Measurements from ENCODE around the gene FOXC1. TPM values are rescaled to one million over a fixed set of nuclear protein-coding genes. Genes with fewer than 3 reads are reported as not detected.

The FOXC1 gene
- under 1 TPM; 0.75 to 0.96 (median 0.79) TPM for total RNA-seq

DNA sequence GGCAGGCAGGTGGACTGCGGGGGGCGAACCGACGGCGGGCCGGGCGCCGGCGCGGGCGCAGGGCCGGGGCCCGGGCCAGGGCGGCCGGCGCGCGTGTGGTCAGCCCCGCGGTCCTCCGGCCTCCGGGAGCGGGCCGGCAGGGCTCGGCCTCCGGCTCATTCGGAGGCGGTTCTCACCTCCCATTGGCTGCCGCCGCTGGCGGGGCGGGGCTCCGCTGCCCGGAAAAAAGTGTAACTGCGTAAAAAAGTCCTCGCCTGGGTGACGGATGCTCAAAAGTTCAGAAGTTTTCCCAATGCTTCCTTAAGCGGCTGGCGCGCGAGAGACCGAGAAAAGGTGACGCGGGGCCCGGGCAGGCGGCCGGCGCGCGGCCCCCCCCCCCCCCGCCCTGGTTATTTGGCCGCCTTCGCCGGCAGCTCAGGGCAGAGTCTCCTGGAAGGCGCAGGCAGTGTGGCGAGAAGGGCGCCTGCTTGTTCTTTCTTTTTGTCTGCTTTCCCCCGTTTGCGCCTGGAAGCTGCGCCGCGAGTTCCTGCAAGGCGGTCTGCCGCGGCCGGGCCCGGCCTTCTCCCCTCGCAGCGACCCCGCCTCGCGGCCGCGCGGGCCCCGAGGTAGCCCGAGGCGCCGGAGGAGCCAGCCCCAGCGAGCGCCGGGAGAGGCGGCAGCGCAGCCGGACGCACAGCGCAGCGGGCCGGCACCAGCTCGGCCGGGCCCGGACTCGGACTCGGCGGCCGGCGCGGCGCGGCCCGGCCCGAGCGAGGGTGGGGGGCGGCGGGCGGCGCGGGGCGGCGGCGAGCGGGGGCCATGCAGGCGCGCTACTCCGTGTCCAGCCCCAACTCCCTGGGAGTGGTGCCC, at the start of gene FOXC1:
TSS of gene FOXC1 (plus strand) at position 268 of the 849 bp plus-strand sequence. CDS start at position 799, 531 bp downstream.
- Histone ChIP-seq H3K4me3 (peak within 1 kb of the TSS; percentile 33 to 66 (median 48)), H3K9me3 (no peaks in the 10 kb centered on the region), H3K27me3 (peaks cover 92% of the 10 kb centered on the region), H3K36me3 (no peaks in the 10 kb centered on the region), H3K27ac (peak within 1 kb of the TSS; percentile 62 to 71 (median 69)), H3K4me1 (peaks cover 10 to 61% (median 48%) of the 10 kb centered on the region in 4 donors)
- peak; percentile 35 to 49 (median 49) for TF ChIP-seq POLR2AphosphoS5 (IDR thresholded peaks at IDR 0.05)
- TF ChIP-seq EP300 (IDR thresholded peaks at IDR 0.05; ENCODE audit: low read depth): no peak
- intact Hi-C loops (cut with DNase I; ENCODE audit: low total_unique reads): loop anchor here (10.0 kb wide), 2 partner anchors 495 to 835 kb away; no protein-coding TSS in a partner anchor
- in situ Hi-C loops (cut with MboI; ENCODE audit: low pct_ligation_motif_present in 1 of 4, low pct_unique_long_range_greater_than_20kb in 1 of 4, low sequenced_read_pairs in 3 of 4): no loop called here
- WGBS, 2 donors (ENCODE audit: low coverage in 1 of 2): 0% methylated on average over 61 of the region's 115 CpGs; no CpG with 5 or more reads in 1 of the 2 donors
- peak; percentile 79 for DNase-seq

DNA sequence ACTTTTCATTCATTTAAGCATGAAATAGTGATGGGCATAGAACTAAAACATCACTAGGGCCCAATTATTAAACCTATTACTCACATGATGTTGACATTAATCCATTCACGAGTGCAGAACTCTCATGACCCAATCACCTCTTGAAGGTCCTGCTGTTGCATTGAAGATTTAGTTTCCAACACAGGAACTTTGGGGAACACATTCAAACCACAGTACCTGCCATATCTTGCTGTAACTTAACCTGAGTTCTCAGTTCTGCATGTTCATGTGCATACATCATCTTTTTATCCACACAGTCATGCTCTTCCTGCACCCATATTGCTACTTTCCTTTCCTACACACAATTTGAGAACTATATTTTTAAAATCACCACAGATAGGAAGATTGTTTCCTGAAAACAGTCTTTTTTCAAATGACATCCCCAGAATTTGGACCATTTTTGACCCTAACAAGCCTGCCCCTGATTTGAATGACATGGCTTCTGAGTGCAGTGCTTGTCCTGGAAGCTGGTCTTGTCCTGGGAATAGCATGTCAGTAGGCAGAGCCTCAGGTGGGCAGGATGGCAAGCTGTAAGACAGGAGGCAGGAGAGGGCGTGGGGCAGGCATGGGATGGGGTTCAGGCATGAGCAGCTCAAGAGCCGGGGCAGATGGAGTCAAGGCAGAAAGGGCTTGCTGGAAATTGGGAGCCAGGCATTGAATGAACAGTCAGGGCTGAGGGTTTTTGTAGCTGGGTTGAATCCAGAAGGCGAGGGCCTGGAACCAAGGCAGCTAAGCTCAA, 49.2 kb upstream of the FOXC1 start:
- H3K4me1 ChIP-seq: peaks cover 0 to 2% (median 0%) of the 10 kb centered on the region in 4 donors
- no peak for DNase-seq
- in situ Hi-C loops (cut with MboI; ENCODE audit: low pct_ligation_motif_present in 1 of 4, low pct_unique_long_range_greater_than_20kb in 1 of 4, low sequenced_read_pairs in 3 of 4): no loop called here
- H3K4me3 ChIP-seq: no peak overlapping the region
- intact Hi-C loops (cut with DNase I; ENCODE audit: low total_unique reads): no loop called here
- H3K9me3 ChIP-seq: no peaks in the 10 kb centered on the region
- H3K27ac ChIP-seq: no peak overlapping the region
- no peaks in the 10 kb centered on the region for H3K27me3 ChIP-seq
- no peaks in the 10 kb centered on the region for H3K36me3 ChIP-seq
- 81 to 89% methylated on average over 2 to 4 of the region's 4 CpGs for WGBS, 2 donors (ENCODE audit: low coverage in 1 of 2)
- TF ChIP-seq EP300 (IDR thresholded peaks at IDR 0.05; ENCODE audit: low read depth): no peak
- no peak for TF ChIP-seq POLR2AphosphoS5 (IDR thresholded peaks at IDR 0.05)
- TF ChIP-seq CTCF (IDR thresholded peaks at IDR 0.05): no peak
- no peak for TF ChIP-seq POLR2A (IDR thresholded peaks at IDR 0.05)

GRCh38 chr6:1561355-1561754, 48.4 kb upstream of the FOXC1 start:
- intact Hi-C loops (cut with DNase I; ENCODE audit: low total_unique reads): no loop called here

More at GRCh38 chr6:1561355-1561754, 48.4 kb upstream of the FOXC1 start:
- no peak for DNase-seq
- H3K36me3 ChIP-seq: no peaks in the 10 kb centered on the region
- WGBS, 2 donors (ENCODE audit: low coverage in 1 of 2): 73 to 94% methylated on average over 2 of the region's 2 CpGs
- H3K9me3 ChIP-seq: no peaks in the 10 kb centered on the region
- TF ChIP-seq POLR2AphosphoS5 (IDR thresholded peaks at IDR 0.05): no peak
- TF ChIP-seq CTCF (IDR thresholded peaks at IDR 0.05): no peak
- TF ChIP-seq POLR2A (IDR thresholded peaks at IDR 0.05): no peak
- no peak for TF ChIP-seq EP300 (IDR thresholded peaks at IDR 0.05; ENCODE audit: low read depth)
- H3K4me3 ChIP-seq: no peak overlapping the region
- H3K27me3 ChIP-seq: no peaks in the 10 kb centered on the region
- H3K4me1 ChIP-seq: no peaks in the 10 kb centered on the region
- in situ Hi-C loops (cut with MboI; ENCODE audit: low pct_ligation_motif_present in 1 of 4, low pct_unique_long_range_greater_than_20kb in 1 of 4, low sequenced_read_pairs in 3 of 4): no loop called here
- H3K27ac ChIP-seq: no peak overlapping the region

Measured in transverse colon (tissue), 4 donors.